ENCODE results near the gene AP4M1. TPM values are rescaled to one million over a fixed set of nuclear protein-coding genes. Genes with fewer than 3 reads are reported as not detected.

The AP4M1 gene
- total RNA-seq, 4 donors from 2014 or later: 21.8 to 29.3 (median 24.7) TPM

DNA sequence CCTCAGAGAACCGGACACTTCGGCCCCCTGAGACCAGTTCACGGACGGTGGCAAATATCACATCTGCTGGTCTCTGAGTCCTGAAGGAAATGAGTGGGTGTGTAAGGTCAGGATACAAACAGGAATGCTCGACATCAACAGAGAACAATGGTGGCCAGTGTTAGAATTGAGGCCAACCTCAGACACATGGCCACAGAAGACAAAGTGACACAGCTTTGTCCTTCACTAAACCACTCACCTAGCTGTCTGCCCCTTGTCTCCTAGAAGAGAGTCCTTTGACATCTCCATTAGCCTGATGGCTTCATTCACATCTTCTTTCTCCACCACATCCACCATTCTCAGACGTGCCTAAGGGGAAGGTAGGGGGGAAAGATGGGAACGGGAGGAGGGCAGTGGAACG is 8.4 kb upstream of the AP4M1 start:
- peak overlapping the region in 3 of 4 donors; percentile 5 to 35 (median 31) for H3K27ac ChIP-seq
- peaks cover 0 to 82% of the 10 kb centered on the region in 2 donors for H3K36me3 ChIP-seq
- no peak overlapping the region for H3K4me3 ChIP-seq
- H3K9me3 ChIP-seq: no peaks in the 10 kb centered on the region
- peaks cover 0 to 34% (median 11%) of the 10 kb centered on the region in 3 donors for H3K4me1 ChIP-seq
- 48% methylated on average over 5 of the region's 8 CpGs; no CpG with 5 or more reads in 1 of the 2 donors for WGBS, 2 donors (ENCODE audit: low coverage in 1 of 2)
- ATAC-seq: no peak
- no peaks in the 10 kb centered on the region for H3K27me3 ChIP-seq
- no peak for TF ChIP-seq EP300 (IDR thresholded peaks at IDR 0.05)
- TF ChIP-seq, protein P1, sequence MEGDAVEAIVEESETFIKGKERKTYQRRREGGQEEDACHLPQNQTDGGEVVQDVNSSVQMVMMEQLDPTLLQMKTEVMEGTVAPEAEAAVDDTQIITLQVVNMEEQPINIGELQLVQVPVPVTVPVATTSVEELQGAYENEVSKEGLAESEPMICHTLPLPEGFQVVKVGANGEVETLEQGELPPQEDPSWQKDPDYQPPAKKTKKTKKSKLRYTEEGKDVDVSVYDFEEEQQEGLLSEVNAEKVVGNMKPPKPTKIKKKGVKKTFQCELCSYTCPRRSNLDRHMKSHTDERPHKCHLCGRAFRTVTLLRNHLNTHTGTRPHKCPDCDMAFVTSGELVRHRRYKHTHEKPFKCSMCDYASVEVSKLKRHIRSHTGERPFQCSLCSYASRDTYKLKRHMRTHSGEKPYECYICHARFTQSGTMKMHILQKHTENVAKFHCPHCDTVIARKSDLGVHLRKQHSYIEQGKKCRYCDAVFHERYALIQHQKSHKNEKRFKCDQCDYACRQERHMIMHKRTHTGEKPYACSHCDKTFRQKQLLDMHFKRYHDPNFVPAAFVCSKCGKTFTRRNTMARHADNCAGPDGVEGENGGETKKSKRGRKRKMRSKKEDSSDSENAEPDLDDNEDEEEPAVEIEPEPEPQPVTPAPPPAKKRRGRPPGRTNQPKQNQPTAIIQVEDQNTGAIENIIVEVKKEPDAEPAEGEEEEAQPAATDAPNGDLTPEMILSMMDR (IDR thresholded peaks at IDR 0.05): no peak
- TF ChIP-seq POLR2AphosphoS5 (IDR thresholded peaks at IDR 0.05): no peak
- no peak for TF ChIP-seq POLR2A (IDR thresholded peaks at IDR 0.05)

DNA sequence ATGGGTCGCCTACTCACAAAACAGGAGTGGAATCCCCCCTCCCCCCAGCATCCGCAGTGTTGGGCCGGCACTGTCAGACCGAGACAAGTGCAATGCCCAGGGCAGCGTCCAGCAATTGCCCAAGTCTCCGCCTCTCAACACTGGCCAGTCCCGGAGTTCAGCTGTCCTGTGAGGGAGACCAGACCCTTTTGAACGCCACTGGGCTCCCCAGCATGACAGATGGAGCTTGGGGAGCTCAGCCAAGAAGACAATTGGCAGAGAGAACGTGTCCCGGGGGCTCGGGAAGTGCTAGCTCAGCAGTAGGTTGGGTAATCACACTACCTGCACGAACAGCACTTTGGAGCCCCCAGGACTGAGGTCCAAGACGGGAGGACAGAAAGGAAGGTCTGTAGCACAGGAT is 7.9 kb upstream of the AP4M1 start:
- H3K9me3 ChIP-seq: no peaks in the 10 kb centered on the region
- no peaks in the 10 kb centered on the region for H3K27me3 ChIP-seq
- H3K4me1 ChIP-seq: peaks cover 0 to 33% (median 8%) of the 10 kb centered on the region in 3 donors
- 19 to 36% methylated on average over 5 of the region's 13 CpGs for WGBS, 2 donors (ENCODE audit: low coverage in 1 of 2)
- H3K36me3 ChIP-seq: peaks cover 0 to 87% of the 10 kb centered on the region in 2 donors
- peak; percentile 18 for ATAC-seq
- H3K4me3 ChIP-seq: no peak overlapping the region
- no peak for TF ChIP-seq POLR2A (IDR thresholded peaks at IDR 0.05)
- TF ChIP-seq, protein P1 (IDR thresholded peaks at IDR 0.05): no peak
- peak; percentile 22 for TF ChIP-seq POLR2AphosphoS5 (IDR thresholded peaks at IDR 0.05)
- no peak for TF ChIP-seq EP300 (IDR thresholded peaks at IDR 0.05)
- H3K27ac ChIP-seq: peak overlapping the region in 3 of 4 donors; percentile 5 to 35 (median 31)

DNA sequence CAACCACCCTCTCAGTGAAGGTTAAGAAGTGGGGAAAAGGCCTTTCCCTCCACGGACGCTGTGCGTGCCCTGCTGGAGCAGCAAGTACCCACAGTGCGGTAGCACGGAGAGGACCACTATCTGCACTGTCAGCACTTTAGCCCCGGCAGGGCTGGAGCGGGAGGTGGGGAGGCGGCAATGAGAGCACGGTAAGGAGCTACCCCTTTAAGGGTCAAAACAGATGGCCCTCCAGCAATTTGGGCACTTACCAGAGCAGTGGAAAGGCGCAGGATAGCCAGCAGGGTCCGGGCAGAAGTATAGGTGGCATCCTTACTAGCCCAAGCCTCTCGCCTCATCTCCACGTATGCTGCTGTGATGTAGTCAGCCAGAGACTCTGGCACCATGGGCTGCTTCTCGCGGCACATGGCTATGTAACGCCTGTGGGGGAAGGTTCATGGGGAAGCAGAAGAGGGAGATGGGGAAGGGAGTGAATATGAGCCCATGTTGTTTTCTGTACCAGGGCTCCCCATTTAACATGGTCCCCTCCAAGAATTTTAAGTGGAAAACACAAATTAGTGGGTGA is 7.4 kb upstream of the AP4M1 start:
- H3K27me3 ChIP-seq: no peaks in the 10 kb centered on the region
- ATAC-seq: no peak
- H3K9me3 ChIP-seq: no peaks in the 10 kb centered on the region
- H3K4me1 ChIP-seq: peaks cover 0 to 37% (median 8%) of the 10 kb centered on the region in 3 donors
- TF ChIP-seq POLR2AphosphoS5 (IDR thresholded peaks at IDR 0.05) (no peak), EP300 (IDR thresholded peaks at IDR 0.05) (no peak), POLR2A (IDR thresholded peaks at IDR 0.05) (no peak)
- TF ChIP-seq, protein P1 (IDR thresholded peaks at IDR 0.05): no peak
- no peak overlapping the region for H3K4me3 ChIP-seq
- peaks cover 0 to 92% of the 10 kb centered on the region in 2 donors for H3K36me3 ChIP-seq
- 57 to 92% methylated on average over 2 to 7 of the region's 16 CpGs for WGBS, 2 donors (ENCODE audit: low coverage in 1 of 2)
- peak overlapping the region in 3 of 4 donors; percentile 5 to 35 (median 31) for H3K27ac ChIP-seq

DNA sequence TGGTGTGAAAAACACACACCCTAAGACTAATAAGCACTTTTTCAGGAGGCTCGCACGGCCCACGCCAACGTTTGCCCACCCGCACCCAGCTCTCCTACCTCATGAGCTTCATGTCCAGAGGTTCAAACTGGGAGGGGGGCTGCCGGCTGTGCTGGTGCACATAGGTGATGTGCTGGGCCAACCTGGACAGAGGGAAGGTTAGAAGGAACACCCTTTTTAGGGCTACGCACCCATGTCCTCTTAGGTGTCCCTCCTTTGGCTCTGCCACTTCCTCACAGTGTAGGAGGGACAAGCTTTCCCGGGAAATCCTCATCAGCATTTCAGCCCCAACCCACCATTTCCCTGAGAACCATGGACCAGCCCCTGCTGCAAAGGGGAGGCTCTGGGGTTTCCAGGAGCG is 6.2 kb upstream of the AP4M1 start:
- TF ChIP-seq POLR2A (IDR thresholded peaks at IDR 0.05) (no peak), EP300 (IDR thresholded peaks at IDR 0.05) (no peak), POLR2AphosphoS5 (IDR thresholded peaks at IDR 0.05) (no peak)
- TF ChIP-seq, protein P1 (IDR thresholded peaks at IDR 0.05): no peak
- no peak for ATAC-seq
- Histone ChIP-seq H3K36me3 (peaks cover 0 to 94% of the 10 kb centered on the region in 2 donors), H3K4me3 (no peak overlapping the region), H3K4me1 (peaks cover 0 to 37% (median 7%) of the 10 kb centered on the region in 3 donors), H3K9me3 (no peaks in the 10 kb centered on the region), H3K27ac (no peak overlapping the region), H3K27me3 (no peaks in the 10 kb centered on the region)
- 77% methylated on average over 7 of the region's 9 CpGs; no CpG with 5 or more reads in 1 of the 2 donors for WGBS, 2 donors (ENCODE audit: low coverage in 1 of 2)

DNA sequence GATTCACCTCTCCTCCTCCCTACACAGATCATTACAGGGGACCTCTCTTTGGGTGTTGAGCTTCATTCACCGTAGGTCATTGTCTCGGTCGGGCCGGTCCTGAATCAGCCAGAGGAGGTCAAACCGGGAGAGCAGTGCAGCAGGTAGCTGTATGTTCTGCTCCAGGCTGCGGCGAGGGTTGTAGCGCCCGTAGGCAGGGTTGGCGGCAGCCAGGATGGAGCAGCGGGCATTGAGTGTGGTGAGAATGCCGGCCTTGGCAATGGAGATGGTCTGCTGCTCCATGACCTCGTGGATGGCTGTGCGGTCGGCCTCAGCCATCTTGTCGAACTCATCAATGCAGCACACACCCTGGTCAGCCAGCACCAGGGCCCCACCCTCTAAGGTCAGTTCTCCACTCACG is 5.7 kb upstream of the AP4M1 start:
- no peak overlapping the region for H3K4me3 ChIP-seq
- H3K4me1 ChIP-seq: peaks cover 0 to 34% (median 7%) of the 10 kb centered on the region in 3 donors
- no peak overlapping the region for H3K27ac ChIP-seq
- H3K36me3 ChIP-seq: peaks cover 0 to 90% of the 10 kb centered on the region in 2 donors
- 71 to 91% methylated on average over 4 to 6 of the region's 17 CpGs for WGBS, 2 donors (ENCODE audit: low coverage in 1 of 2)
- H3K9me3 ChIP-seq: no peaks in the 10 kb centered on the region
- no peak for ATAC-seq
- no peaks in the 10 kb centered on the region for H3K27me3 ChIP-seq
- TF ChIP-seq EP300 (IDR thresholded peaks at IDR 0.05) (no peak), POLR2A (IDR thresholded peaks at IDR 0.05) (no peak), POLR2AphosphoS5 (IDR thresholded peaks at IDR 0.05) (no peak)
- TF ChIP-seq, protein P1 (IDR thresholded peaks at IDR 0.05): no peak

Measured in gastroesophageal sphincter (tissue), 4 donors.